ENCODE measurements around the gene UCP1.

DNA sequence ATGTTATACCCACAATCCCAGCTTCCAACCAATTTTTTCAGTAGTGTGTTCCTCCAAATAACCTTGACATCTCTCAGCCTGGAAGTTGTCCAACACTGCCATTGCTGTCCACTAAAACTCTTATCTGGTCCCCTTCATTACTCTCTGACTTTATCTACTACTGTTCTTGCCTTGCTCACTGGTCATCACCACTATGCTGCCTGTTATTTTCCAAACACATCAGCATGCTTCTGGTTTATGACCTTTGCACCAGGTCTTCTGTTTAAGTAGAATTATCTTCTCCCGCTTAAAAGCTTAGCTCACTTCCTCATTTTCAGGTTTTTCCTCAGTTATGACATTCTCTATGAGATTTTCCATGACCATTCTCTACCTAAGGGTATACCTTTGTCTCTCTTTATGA, 39.3 kb downstream of the UCP1 start:
- no peak for TF ChIP-seq CTCF (IDR thresholded peaks at IDR 0.05)
- TF ChIP-seq POLR2A (IDR thresholded peaks at IDR 0.05) = no peak
